CD14-positive monocyte (primary cell): ENCODE data around the gene PPFIBP2. TPM values are rescaled to one million over a fixed set of nuclear protein-coding genes. Genes with fewer than 3 reads are reported as not detected.

Experiments
- DNase-seq, 3 donors: peaks; one replicate each; pipeline ENCODE4 v3.0.0-alpha.2; 2011 to 2022
- H2AFZ ChIP-seq: 2 replicates; pipeline ENCODE4 v1.6.0; 2012; ENCODE audit warnings: mild to moderate bottlenecking, low read depth, low read length, inconsistent platforms; ENCODE audit not compliant: insufficient read depth, poor library complexity, severe bottlenecking
- H3K27ac ChIP-seq, 2 donors: 1 replicate in 1 of 2; 2 replicates in 1 of 2; pipeline ENCODE4 v1.5.1; 2012 to 2013; ENCODE audit warnings: low read length in 2 of 2, control low read depth in 1 of 2, inconsistent platforms in 1 of 2, low read depth in 1 of 2, mild to moderate bottlenecking in 1 of 2
- H3K27me3 ChIP-seq, 2 donors: one replicate each; pipeline versions ENCODE4 v1.6.0 to v1.6.1; 2011 to 2013; ENCODE audit warnings: low read length in 2 of 2; ENCODE audit not compliant: control insufficient read depth in 2 of 2, insufficient read depth in 2 of 2
- H3K36me3 ChIP-seq, 2 donors: replicated peaks in 1 of 2; 1 replicate in 1 of 2; 2 replicates in 1 of 2; pipeline versions ENCODE4 v1.5.1 to v1.6.1; 2012 to 2013; ENCODE audit warnings: low read length in 2 of 2, control low read depth in 1 of 2, inconsistent platforms in 1 of 2, mild to moderate bottlenecking in 1 of 2; ENCODE audit not compliant: insufficient read depth in 2 of 2, control insufficient read depth in 1 of 2
- H3K4me1 ChIP-seq, 2 donors: 1 replicate in 1 of 2; 2 replicates in 1 of 2; pipeline versions ENCODE4 v1.5.1 to v1.6.1; 2012 to 2013; ENCODE audit warnings: low read length in 2 of 2, control low read depth in 1 of 2, inconsistent platforms in 1 of 2, mild to moderate bottlenecking in 1 of 2, moderate library complexity in 1 of 2; ENCODE audit not compliant: insufficient read depth in 2 of 2, control insufficient read depth in 1 of 2
- H3K4me2 ChIP-seq: replicated peaks from 2 replicates; pipeline ENCODE3; 2012; ENCODE audit warnings: low read length, moderate library complexity, mild to moderate bottlenecking; ENCODE audit not compliant: poor library complexity, severe bottlenecking; ENCODE audit errors: extremely low read depth
- H3K4me3 ChIP-seq, 3 experiments: fragments of 200-600 bp in 1 of 3; sonication (generic) in 1 of 3; replicated peaks in 1 of 3; 1 replicate in 2 of 3; 2 replicates in 1 of 3; pipeline ENCODE4 v1.5.1; 2011 to 2013; ENCODE audit warnings: low read length in 3 of 3, mild to moderate bottlenecking in 3 of 3, control low read depth in 2 of 3, low read depth in 2 of 3, inconsistent platforms in 1 of 3, moderate library complexity in 1 of 3
- H3K79me2 ChIP-seq: 2 replicates; pipeline ENCODE4 v1.6.0; 2012; ENCODE audit warnings: mild to moderate bottlenecking, control low read depth, inconsistent platforms, low read length, moderate library complexity; ENCODE audit not compliant: insufficient read depth
- H3K9ac ChIP-seq: 2 replicates; pipeline ENCODE4 v1.6.0; 2017; ENCODE audit warnings: low read length, mild to moderate bottlenecking; ENCODE audit not compliant: insufficient read depth, poor library complexity, severe bottlenecking
- H3K9me3 ChIP-seq, 2 donors: replicated peaks in 1 of 2; 1 replicate in 1 of 2; 2 replicates in 1 of 2; pipeline versions ENCODE4 v1.5.1 to v1.6.1; 2012 to 2013; ENCODE audit warnings: low read length in 2 of 2, control low read depth in 1 of 2; ENCODE audit not compliant: control insufficient read depth in 1 of 2, insufficient read depth in 1 of 2
- H4K20me1 ChIP-seq: 2 replicates; pipeline ENCODE4 v1.6.0; 2012; ENCODE audit warnings: mild to moderate bottlenecking, low read length, control low read depth, moderate library complexity; ENCODE audit not compliant: insufficient read depth
- H3K27ac Mint-ChIP-seq, 7 donors: one replicate each; pipeline ENCODE4 v1.8.0; 2020; ENCODE audit warnings: mild to moderate bottlenecking in 7 of 7, mixed read lengths in 7 of 7, moderate library complexity in 6 of 7, inconsistent platforms in 2 of 7
- H3K27me3 Mint-ChIP-seq, 3 donors: one replicate each; pipeline ENCODE4 v1.8.0; 2021 to 2022; ENCODE audit warnings: low read depth in 3 of 3, mild to moderate bottlenecking in 3 of 3, mixed read lengths in 3 of 3, moderate library complexity in 3 of 3, inconsistent platforms in 1 of 3
- H3K36me3 Mint-ChIP-seq, 2 donors: one replicate each; pipeline ENCODE4 v1.8.0; 2020; ENCODE audit warnings: mixed read lengths in 2 of 2, inconsistent platforms in 1 of 2, mild to moderate bottlenecking in 1 of 2
- H3K4me1 Mint-ChIP-seq: one replicate; pipeline ENCODE4 v1.8.0; 2020; ENCODE audit warnings: mild to moderate bottlenecking, mixed read lengths
- H3K4me3 Mint-ChIP-seq, 2 donors: one replicate each; pipeline ENCODE4 v1.8.0; 2020; ENCODE audit warnings: mild to moderate bottlenecking in 2 of 2, mixed read lengths in 2 of 2, moderate library complexity in 1 of 2
- H3K9me3 Mint-ChIP-seq, 7 donors: one replicate each; pipeline ENCODE4 v1.8.0; 2020 to 2022; ENCODE audit warnings: mixed read lengths in 7 of 7, mild to moderate bottlenecking in 6 of 7, moderate library complexity in 6 of 7, inconsistent platforms in 2 of 7
- WGBS: methylation state at CpG from one replicate; pipeline ENCODE4 v1.1.5; 2013; ENCODE audit warnings: missing lambda C conversion rate; ENCODE audit not compliant: insufficient coverage; 5-methylcytosine and 5-hydroxymethylcytosine counted together
- intact Hi-C, 2 donors: fragments of 100-400 bp; cut with micrococcal nuclease; formaldehyde crosslinking; loops; one replicate each; pipeline versions ENCODE4 v1.15.0 to v1.15.1; 2023
- polyA plus RNA-seq, 3 donors: library from polyadenylated mRNA; depleted of rRNA in 1 of 3; unstranded in 2 of 3; stranded (reverse) in 1 of 3; fragments of 300-500 nt in 2 of 3; fragments of >200 nt in 1 of 3; fragmentation: Illumina TruSeq in 2 of 3; gene quantifications; 1 replicate in 2 of 3; 2 replicates in 1 of 3; pipeline ENCODE4 v1.2.3, GENCODE V29; 2012 to 2021
- TF ChIP-seq, protein P1 (sequence below): fragments of 200-600 bp; IDR thresholded peaks from one replicate; pipeline ENCODE4 v1.8.0; 2022; ENCODE audit warnings: antibody characterized with exemption, mild to moderate bottlenecking

PPFIBP2 gene
- polyA plus RNA-seq, 3 donors = 5.9 to 41.6 (median 8.6) TPM

- H3K4me2 ChIP-seq = peak overlapping the region; percentile 40
- peaks cover 15 to 26% of the 10 kb centered on the region in 2 donors for H3K36me3 Mint-ChIP-seq
- no peaks in the 10 kb centered on the region for H3K36me3 ChIP-seq
- peaks cover 0 to 4% (median 2%) of the 10 kb centered on the region in 3 donors for H3K27me3 Mint-ChIP-seq
- H3K9me3 Mint-ChIP-seq = no peaks in the 10 kb centered on the region
- H3K4me3 ChIP-seq = no peak overlapping the region
- TF ChIP-seq, protein P1, sequence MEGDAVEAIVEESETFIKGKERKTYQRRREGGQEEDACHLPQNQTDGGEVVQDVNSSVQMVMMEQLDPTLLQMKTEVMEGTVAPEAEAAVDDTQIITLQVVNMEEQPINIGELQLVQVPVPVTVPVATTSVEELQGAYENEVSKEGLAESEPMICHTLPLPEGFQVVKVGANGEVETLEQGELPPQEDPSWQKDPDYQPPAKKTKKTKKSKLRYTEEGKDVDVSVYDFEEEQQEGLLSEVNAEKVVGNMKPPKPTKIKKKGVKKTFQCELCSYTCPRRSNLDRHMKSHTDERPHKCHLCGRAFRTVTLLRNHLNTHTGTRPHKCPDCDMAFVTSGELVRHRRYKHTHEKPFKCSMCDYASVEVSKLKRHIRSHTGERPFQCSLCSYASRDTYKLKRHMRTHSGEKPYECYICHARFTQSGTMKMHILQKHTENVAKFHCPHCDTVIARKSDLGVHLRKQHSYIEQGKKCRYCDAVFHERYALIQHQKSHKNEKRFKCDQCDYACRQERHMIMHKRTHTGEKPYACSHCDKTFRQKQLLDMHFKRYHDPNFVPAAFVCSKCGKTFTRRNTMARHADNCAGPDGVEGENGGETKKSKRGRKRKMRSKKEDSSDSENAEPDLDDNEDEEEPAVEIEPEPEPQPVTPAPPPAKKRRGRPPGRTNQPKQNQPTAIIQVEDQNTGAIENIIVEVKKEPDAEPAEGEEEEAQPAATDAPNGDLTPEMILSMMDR = no peak
- DNase-seq = peak; percentile 21 to 48 (median 38)
- H3K27me3 ChIP-seq = no peaks in the 10 kb centered on the region
- peaks cover 56% of the 10 kb centered on the region for H3K79me2 ChIP-seq
- H3K27ac Mint-ChIP-seq = peak overlapping the region in 4 of 7 donors; percentile 12 to 73 (median 34)
- H3K4me1 ChIP-seq = peaks cover 69 to 82% of the 10 kb centered on the region in 2 donors
- H3K4me3 Mint-ChIP-seq = peak overlapping the region; percentile 44 to 71
- no peak overlapping the region for H2AFZ ChIP-seq
- H3K27ac ChIP-seq = no peak overlapping the region
- WGBS = 88% methylated on average over 2 of the region's 6 CpGs
- H3K9me3 ChIP-seq = no peaks in the 10 kb centered on the region
- peaks cover 31% of the 10 kb centered on the region for H3K4me1 Mint-ChIP-seq
- intact Hi-C loops = loop anchor here in 1 of 2 donors (5.0 kb wide), 1 partner anchor 68 kb away; no protein-coding TSS in a partner anchor
- no peak overlapping the region for H3K9ac ChIP-seq
- peaks cover 81% of the 10 kb centered on the region for H4K20me1 ChIP-seq
Measured at GRCh38 chr11:7524462-7525235, 10.8 kb downstream of the PPFIBP2 start.

- 100% methylated on average over 3 of the region's 4 CpGs for WGBS
- H2AFZ ChIP-seq = no peak overlapping the region
- intact Hi-C loops = no loop called here
- H3K4me2 ChIP-seq = no peak overlapping the region
- H3K4me3 ChIP-seq = no peak overlapping the region
- DNase-seq = no peak
- H3K36me3 ChIP-seq = no peaks in the 10 kb centered on the region
- H3K4me3 Mint-ChIP-seq = no peak overlapping the region
- TF ChIP-seq, protein P1 = no peak
- H3K27ac ChIP-seq = no peak overlapping the region
- no peaks in the 10 kb centered on the region for H3K27me3 ChIP-seq
- H3K36me3 Mint-ChIP-seq = peaks cover 20 to 27% of the 10 kb centered on the region in 2 donors
- H3K4me1 Mint-ChIP-seq = peaks cover 35% of the 10 kb centered on the region
- H3K9me3 ChIP-seq = no peaks in the 10 kb centered on the region
- H3K27ac Mint-ChIP-seq = no peak overlapping the region
- peaks cover 49% of the 10 kb centered on the region for H3K79me2 ChIP-seq
- H3K9ac ChIP-seq = no peak overlapping the region
- peaks cover 62 to 76% of the 10 kb centered on the region in 2 donors for H3K4me1 ChIP-seq
- peaks cover 89% of the 10 kb centered on the region for H4K20me1 ChIP-seq
- H3K27me3 Mint-ChIP-seq = peaks cover 0 to 4% (median 0%) of the 10 kb centered on the region in 3 donors
- no peaks in the 10 kb centered on the region for H3K9me3 Mint-ChIP-seq
Measured at GRCh38 chr11:7525424-7525823, 11.6 kb downstream of the PPFIBP2 start.
